Mesothelial cell of epicardium (in vitro differentiated cells): Measurements from ENCODE around the gene LYSMD2. TPM values are rescaled to one million over a fixed set of nuclear protein-coding genes. Genes with fewer than 3 reads are reported as not detected.

Experiments
- DNase-seq, 2 experiments: peaks; one replicate each; pipeline ENCODE4 v3.0.0; 2021; ENCODE audit warnings: low spot score in 2 of 2; ENCODE audit not compliant: unreplicated experiment in 2 of 2
- H3K27ac Mint-ChIP-seq: 2 replicates; pipeline ENCODE4 v1.8.0; 2021; ENCODE audit warnings: mixed read lengths
- H3K27me3 Mint-ChIP-seq: 2 replicates; pipeline ENCODE4 v1.8.0; 2021; ENCODE audit warnings: low read depth, mixed read lengths
- H3K36me3 Mint-ChIP-seq: 2 replicates; pipeline ENCODE4 v1.8.0; 2021; ENCODE audit warnings: mixed read lengths
- H3K4me1 Mint-ChIP-seq: 2 replicates; pipeline ENCODE4 v1.8.0; 2021; ENCODE audit warnings: mixed read lengths
- H3K4me3 Mint-ChIP-seq: 2 replicates; pipeline ENCODE4 v1.8.0; 2021; ENCODE audit warnings: mild to moderate bottlenecking, moderate library complexity, mixed read lengths
- H3K9me3 Mint-ChIP-seq: 2 replicates; pipeline ENCODE4 v1.8.0; 2021; ENCODE audit warnings: mixed read lengths
- total RNA-seq: library from RNA; stranded (reverse); gene quantifications from 3 replicates; pipeline ENCODE4 v1.2.1, GENCODE V29; 2021
- TF ChIP-seq, protein P1 (sequence below): fragments of 200-600 bp; sonication (generic); IDR thresholded peaks from one replicate; pipeline ENCODE4 v1.5.0; 2021; ENCODE audit warnings: antibody characterized with exemption; ENCODE audit not compliant: unreplicated experiment

Gene LYSMD2
- total RNA-seq, 1 donor from 2014 or later = 1.9 TPM

DNA sequence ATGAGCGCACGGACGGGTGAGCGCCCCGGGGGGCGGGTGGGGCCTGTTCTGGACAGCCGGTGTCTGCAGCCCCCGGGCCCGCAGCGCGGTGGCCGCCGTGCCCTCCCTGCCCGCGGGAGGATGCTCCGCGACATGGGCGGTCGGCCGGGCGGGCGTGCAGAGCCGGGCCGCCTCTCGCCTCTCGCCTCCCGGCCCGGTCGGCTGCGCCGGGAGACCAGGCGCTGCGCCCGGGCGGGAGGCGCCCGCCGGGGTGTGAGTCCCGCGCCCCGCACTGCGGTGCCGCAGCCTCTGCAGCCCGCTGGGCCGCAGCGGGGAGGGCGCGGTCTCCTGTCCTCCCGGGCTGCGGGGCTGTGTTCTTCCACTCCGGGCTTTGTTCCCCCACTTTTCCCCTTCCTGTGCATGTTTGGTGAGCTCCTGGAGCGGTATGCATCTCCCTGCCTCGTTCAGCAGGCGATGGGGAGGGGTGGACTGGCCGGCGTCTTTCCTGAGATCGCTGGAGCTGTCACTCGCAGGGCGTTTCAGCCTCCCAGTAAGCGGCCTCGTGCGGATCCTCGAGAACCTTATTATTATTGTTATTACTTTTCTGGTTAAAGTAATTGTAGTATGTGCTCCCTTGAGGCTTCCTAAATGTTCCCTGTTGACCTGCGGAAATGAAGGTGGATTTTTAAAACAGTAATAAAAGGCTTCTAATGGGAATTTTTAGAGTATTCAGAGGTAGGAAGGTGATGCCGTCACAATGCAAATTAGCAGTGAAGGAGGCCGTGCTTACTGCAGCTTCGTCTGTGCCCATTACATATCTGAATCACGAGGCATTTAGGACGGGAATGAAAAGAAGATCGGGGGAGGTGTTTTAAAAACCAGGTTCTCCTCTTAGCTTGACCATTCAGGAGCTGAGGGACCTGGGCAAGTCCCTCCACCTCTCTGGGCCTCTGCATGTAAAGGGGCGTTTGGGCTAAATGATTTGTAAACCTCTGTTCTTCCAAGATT lies 14.5 kb upstream of the LYSMD2 start:
- peak in 1 of 2 experiments; percentile 55 for DNase-seq
- Mint-ChIP-seq H3K27ac (peak overlapping the region; percentile 71), H3K4me3 (peak overlapping the region; percentile 86), H3K36me3 (no peaks in the 10 kb centered on the region), H3K27me3 (peaks cover 63% of the 10 kb centered on the region), H3K4me1 (peaks cover 9% of the 10 kb centered on the region), H3K9me3 (no peaks in the 10 kb centered on the region)
- TF ChIP-seq, protein P1, sequence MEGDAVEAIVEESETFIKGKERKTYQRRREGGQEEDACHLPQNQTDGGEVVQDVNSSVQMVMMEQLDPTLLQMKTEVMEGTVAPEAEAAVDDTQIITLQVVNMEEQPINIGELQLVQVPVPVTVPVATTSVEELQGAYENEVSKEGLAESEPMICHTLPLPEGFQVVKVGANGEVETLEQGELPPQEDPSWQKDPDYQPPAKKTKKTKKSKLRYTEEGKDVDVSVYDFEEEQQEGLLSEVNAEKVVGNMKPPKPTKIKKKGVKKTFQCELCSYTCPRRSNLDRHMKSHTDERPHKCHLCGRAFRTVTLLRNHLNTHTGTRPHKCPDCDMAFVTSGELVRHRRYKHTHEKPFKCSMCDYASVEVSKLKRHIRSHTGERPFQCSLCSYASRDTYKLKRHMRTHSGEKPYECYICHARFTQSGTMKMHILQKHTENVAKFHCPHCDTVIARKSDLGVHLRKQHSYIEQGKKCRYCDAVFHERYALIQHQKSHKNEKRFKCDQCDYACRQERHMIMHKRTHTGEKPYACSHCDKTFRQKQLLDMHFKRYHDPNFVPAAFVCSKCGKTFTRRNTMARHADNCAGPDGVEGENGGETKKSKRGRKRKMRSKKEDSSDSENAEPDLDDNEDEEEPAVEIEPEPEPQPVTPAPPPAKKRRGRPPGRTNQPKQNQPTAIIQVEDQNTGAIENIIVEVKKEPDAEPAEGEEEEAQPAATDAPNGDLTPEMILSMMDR = no peak

DNA sequence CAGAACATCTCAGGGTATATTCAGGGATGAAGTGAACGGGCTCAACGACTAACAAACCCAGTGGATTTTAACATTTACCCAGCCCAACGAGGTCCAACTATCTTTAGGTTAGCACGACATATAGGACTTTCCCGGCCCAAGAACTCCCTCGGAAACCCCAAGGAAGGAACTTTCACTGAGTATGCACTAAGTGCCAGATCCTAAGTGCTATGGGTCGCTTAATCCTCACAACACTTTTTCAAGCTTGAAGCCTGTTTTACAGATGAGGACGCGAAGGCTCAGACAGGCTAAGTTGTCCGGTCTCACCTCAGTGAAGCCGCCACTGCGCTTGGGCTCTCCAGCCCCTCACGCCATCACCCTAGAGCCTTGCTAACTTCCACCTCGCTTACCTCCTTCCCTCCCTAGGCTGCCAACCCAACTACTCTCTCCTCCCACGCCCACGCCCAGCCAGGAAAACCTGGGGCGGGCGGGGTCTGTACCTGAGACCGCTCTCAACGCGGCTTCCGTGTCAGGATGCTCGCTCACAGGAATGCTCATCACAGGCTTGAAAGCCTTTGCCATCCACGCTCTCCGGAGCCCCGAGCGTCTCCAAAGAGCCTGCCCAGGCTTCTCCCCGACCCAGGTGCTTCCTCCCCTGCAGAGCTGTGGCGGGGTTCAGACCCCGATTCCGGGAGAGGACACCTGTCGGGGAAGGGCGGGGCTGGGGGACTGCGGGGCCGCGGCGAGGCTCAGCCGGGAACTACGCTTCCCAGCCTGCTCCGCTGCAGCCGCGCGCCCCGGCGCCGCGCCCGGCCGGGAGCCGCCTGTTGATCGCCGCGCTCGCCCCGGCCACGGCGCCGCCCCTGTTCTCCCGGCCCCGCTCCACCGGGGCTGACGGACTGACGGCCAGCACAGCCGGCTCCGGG lies 13.6 kb upstream of the LYSMD2 start, which contains the start of gene TMOD2:
Gene TMOD2 (plus strand): TSS at position 806 of the 905 bp plus-strand sequence. CDS start 14,845 bp downstream, outside the sequence.
- TF ChIP-seq, protein P1 = no peak
- Mint-ChIP-seq H3K9me3 (no peaks in the 10 kb centered on the region), H3K27me3 (peaks cover 68% of the 10 kb centered on the region), H3K4me1 (peaks cover 9% of the 10 kb centered on the region), H3K4me3 (peak within 1 kb of the TSS; percentile 86), H3K36me3 (no peaks in the 10 kb centered on the region), H3K27ac (peak within 1 kb of the TSS; percentile 71)
- DNase-seq = peak; percentile 32 to 60

DNA sequence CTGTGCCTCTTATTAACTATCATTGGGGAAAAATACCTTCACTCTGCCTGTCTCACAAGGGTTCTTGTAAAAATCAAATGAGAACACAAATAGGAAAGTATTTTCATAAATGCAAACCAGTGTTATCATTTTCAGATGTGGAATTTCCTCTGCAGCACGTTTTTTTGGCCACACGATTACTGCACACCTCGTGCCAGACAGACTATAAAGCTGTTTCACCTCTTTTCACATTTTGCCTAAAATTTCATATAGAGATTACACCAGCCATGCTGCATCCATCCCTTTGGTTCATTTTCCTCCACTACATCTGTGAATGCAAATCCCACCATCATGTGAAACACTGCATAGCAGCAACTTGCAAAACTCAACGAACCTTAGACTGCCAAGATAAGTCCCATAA lies 12.7 kb upstream of the LYSMD2 start:
- peaks cover 9% of the 10 kb centered on the region for H3K4me1 Mint-ChIP-seq
- peak overlapping the region; percentile 72 for H3K4me3 Mint-ChIP-seq
- no peak for DNase-seq
- H3K27ac Mint-ChIP-seq = no peak overlapping the region
- H3K27me3 Mint-ChIP-seq = peaks cover 66% of the 10 kb centered on the region
- H3K36me3 Mint-ChIP-seq = no peaks in the 10 kb centered on the region
- no peaks in the 10 kb centered on the region for H3K9me3 Mint-ChIP-seq
- TF ChIP-seq, protein P1 = no peak

DNA sequence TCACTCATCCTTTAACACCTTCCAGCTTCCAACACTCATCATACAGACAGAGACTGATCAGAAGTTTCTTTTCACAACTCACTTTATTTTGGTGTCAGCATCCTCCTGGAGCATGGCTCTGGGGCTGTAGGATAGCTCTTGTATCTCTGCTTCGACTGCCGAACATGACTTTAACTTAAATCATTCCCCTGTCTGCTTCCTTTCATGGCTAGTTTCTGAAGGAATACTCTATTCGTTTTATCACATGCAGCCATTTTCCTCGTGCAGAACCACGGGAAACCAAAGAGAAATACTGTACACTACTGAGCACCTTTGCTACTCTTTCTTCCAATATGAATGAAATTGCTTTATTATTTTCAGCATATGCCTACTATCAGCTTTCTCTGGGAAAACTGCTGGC lies 11.9 kb upstream of the LYSMD2 start:
- Mint-ChIP-seq H3K36me3 (no peaks in the 10 kb centered on the region), H3K4me3 (no peak overlapping the region), H3K4me1 (peaks cover 9% of the 10 kb centered on the region), H3K27me3 (peaks cover 69% of the 10 kb centered on the region), H3K9me3 (no peaks in the 10 kb centered on the region), H3K27ac (no peak overlapping the region)
- DNase-seq = no peak
- TF ChIP-seq, protein P1 = no peak

DNA sequence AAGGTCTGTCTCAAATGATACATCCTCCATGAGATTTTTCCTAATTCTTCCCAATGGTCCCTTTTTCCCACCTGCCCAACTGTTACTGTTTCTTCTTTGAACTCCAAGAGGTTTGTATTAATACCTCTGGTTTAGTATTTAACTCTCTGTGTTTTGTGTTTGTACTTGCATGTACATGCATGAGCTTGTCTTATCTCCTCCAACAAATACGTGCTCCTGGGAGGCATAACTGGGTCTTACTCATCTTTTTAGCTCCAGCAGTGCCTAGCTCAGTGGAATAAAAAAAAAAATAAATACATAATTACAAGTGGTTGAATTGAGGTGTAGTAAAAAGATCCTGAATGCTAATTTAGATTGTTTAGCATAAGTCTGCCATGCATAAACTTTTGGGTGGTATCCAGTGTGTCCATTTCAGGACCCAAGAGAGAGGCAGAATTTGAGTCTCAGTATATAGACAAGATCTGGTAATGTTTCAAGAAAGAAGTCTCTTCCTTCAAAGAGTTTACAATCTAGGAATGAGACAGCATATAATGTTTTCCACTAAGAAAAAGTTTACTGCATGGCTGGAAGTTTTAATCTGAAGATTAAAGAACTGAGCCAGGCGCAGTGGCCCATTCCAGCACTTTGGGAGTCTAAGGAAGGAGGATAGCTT lies 1.7 kb upstream of the LYSMD2 start:
- Mint-ChIP-seq H3K4me3 (no peak overlapping the region), H3K9me3 (no peaks in the 10 kb centered on the region), H3K36me3 (no peaks in the 10 kb centered on the region), H3K27me3 (peaks cover 25% of the 10 kb centered on the region), H3K27ac (no peak overlapping the region), H3K4me1 (peaks cover 11% of the 10 kb centered on the region)
- no peak for DNase-seq
- TF ChIP-seq, protein P1 = no peak
